Measurements from ENCODE around the gene ARFGEF2. TPM values are rescaled to one million over a fixed set of nuclear protein-coding genes. Genes with fewer than 3 reads are reported as not detected.
"Not testable (repeated sequence)": the region's sequence is repeated elsewhere in the genome, so short reads cannot be mapped to it uniquely, and the experiment has no call there.

ARFGEF2 gene
- total RNA-seq, 2 experiments from 2014 or later, result 18.2 to 18.6 TPM

GRCh38 chr20:48888517-48888916 is 33.0 kb upstream of the ARFGEF2 start:
- H3K4me1 Mint-ChIP-seq (ENCODE audit: low read depth); intact Hi-C loops (cut with micrococcal nuclease); DNase-seq; H3K4me3 Mint-ChIP-seq; H3K27me3 Mint-ChIP-seq (ENCODE audit: low read depth); H3K27ac Mint-ChIP-seq; H3K9me3 Mint-ChIP-seq; H3K36me3 Mint-ChIP-seq (ENCODE audit: low read depth): not testable (repeated sequence)
- CTCF ChIA-PET, result interaction anchor here (0.6 kb wide), 1 partner anchor 268 kb away, joined by 3 read pairs; no protein-coding TSS in a partner anchor

DNA sequence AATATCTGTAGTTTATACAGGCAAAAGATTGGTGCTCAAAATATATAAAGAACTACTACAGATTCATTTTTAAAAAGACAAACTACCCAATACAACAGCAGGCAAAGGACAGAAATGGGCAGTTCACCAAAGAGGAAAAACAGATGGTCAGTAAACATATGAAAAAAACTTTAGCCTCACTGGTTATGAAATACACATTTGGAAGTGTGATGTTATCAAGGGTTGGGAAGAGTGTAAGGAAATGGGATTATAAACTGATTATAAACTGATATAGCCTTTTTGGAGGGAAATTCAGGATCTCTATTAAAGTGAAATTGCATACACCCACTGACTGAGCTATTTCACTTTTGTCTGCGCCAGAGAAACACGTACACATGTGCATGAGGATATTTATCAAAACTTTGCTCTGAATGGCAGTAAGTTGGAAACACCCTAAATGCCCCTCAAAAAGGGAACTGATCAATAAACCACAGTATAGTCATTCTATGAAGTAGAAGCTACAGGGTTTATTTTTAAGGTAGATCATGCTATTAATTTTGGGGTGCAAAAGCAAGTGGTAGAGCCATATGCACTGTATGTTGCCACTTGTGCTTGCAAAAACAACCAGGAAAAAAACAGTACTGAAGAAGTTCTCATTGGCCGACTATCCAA is 32.2 kb upstream of the ARFGEF2 start:
- H3K4me3 Mint-ChIP-seq, result no peak overlapping the region
- intact Hi-C loops (cut with micrococcal nuclease), result no loop called here
- CTCF ChIA-PET, result interaction anchor here (0.6 kb wide), 1 partner anchor 268 kb away, joined by 3 read pairs; no protein-coding TSS in a partner anchor
- no peaks in the 10 kb centered on the region for H3K9me3 Mint-ChIP-seq
- DNase-seq, result no peak
- no peak overlapping the region for H3K27ac Mint-ChIP-seq
- H3K27me3 Mint-ChIP-seq (ENCODE audit: low read depth), result peaks cover 2% of the 10 kb centered on the region
- H3K36me3 Mint-ChIP-seq (ENCODE audit: low read depth), result no peaks in the 10 kb centered on the region
- no peaks in the 10 kb centered on the region for H3K4me1 Mint-ChIP-seq (ENCODE audit: low read depth)

- Mint-ChIP-seq H3K27ac (no peak overlapping the region), H3K9me3 (no peaks in the 10 kb centered on the region), H3K4me1 (ENCODE audit: low read depth) (no peaks in the 10 kb centered on the region), H3K36me3 (ENCODE audit: low read depth) (no peaks in the 10 kb centered on the region), H3K27me3 (ENCODE audit: low read depth) (peaks cover 2% of the 10 kb centered on the region), H3K4me3 (no peak overlapping the region)
- no peak for DNase-seq
- CTCF ChIA-PET, result no interaction called here
- intact Hi-C loops (cut with micrococcal nuclease), result no loop called here
Observed at GRCh38 chr20:48891235-48892048, 30.1 kb upstream of the ARFGEF2 start.

DNA sequence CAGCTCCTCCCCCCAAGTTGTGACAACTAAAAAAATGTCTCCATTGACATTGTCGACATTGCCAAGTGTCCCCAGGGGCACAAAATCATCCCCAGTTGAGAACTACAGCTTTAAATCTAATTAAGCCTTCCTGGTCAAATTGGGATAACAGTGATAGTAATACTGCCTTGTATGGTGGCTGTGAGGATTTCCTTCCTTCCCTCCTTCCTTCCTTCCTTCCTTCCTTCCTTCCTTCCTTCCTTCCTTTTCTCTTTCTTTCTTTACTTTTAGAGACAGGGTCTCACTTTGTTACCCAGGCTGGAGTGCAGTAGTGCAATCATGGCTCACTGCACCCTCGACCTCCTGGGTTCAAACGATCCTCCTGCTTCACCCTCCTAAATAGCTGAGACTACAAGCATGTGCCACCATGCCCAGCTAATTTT is 29.5 kb upstream of the ARFGEF2 start:
- Mint-ChIP-seq H3K4me3 (no peak overlapping the region), H3K4me1 (ENCODE audit: low read depth) (no peaks in the 10 kb centered on the region), H3K36me3 (ENCODE audit: low read depth) (no peaks in the 10 kb centered on the region), H3K9me3 (no peaks in the 10 kb centered on the region), H3K27me3 (ENCODE audit: low read depth) (peaks cover 2% of the 10 kb centered on the region), H3K27ac (no peak overlapping the region)
- intact Hi-C loops (cut with micrococcal nuclease), result no loop called here
- no peak for DNase-seq
- CTCF ChIA-PET, result no interaction called here

GRCh38 chr20:48892891-48893290 is 28.6 kb upstream of the ARFGEF2 start:
- Mint-ChIP-seq H3K9me3 (no peaks in the 10 kb centered on the region), H3K36me3 (ENCODE audit: low read depth) (no peaks in the 10 kb centered on the region), H3K27me3 (ENCODE audit: low read depth) (peaks cover 2% of the 10 kb centered on the region), H3K4me3 (no peak overlapping the region), H3K4me1 (ENCODE audit: low read depth) (no peaks in the 10 kb centered on the region), H3K27ac (no peak overlapping the region)
- intact Hi-C loops (cut with micrococcal nuclease), result no loop called here
- no peak for DNase-seq
- CTCF ChIA-PET, result interaction anchor here (2.1 kb wide), 1 partner anchor 11 kb away, joined by 5 read pairs; no protein-coding TSS in a partner anchor

- DNase-seq, result no peak
- H3K4me3 Mint-ChIP-seq, result no peak overlapping the region
- CTCF ChIA-PET, result interaction anchor here (2.1 kb wide), 1 partner anchor 10 kb away, joined by 5 read pairs; no protein-coding TSS in a partner anchor
- H3K4me1 Mint-ChIP-seq (ENCODE audit: low read depth), result no peaks in the 10 kb centered on the region
- H3K9me3 Mint-ChIP-seq, result no peaks in the 10 kb centered on the region
- no peaks in the 10 kb centered on the region for H3K36me3 Mint-ChIP-seq (ENCODE audit: low read depth)
- H3K27me3 Mint-ChIP-seq (ENCODE audit: low read depth), result peaks cover 2% of the 10 kb centered on the region
- intact Hi-C loops (cut with micrococcal nuclease), result no loop called here
- H3K27ac Mint-ChIP-seq, result no peak overlapping the region
Observed at GRCh38 chr20:48893374-48893773, 28.1 kb upstream of the ARFGEF2 start.

- H3K27me3 Mint-ChIP-seq (ENCODE audit: low read depth), result peaks cover 2% of the 10 kb centered on the region
- H3K4me1 Mint-ChIP-seq (ENCODE audit: low read depth), result no peaks in the 10 kb centered on the region
- intact Hi-C loops (cut with micrococcal nuclease), result no loop called here
- H3K9me3 Mint-ChIP-seq, result no peaks in the 10 kb centered on the region
- CTCF ChIA-PET, result interaction anchor here (1.9 kb wide), 1 partner anchor 240 kb away, joined by 5 read pairs; no protein-coding TSS in a partner anchor
- no peaks in the 10 kb centered on the region for H3K36me3 Mint-ChIP-seq (ENCODE audit: low read depth)
- no peak overlapping the region for H3K27ac Mint-ChIP-seq
- H3K4me3 Mint-ChIP-seq, result no peak overlapping the region
- DNase-seq, result no peak
Observed at GRCh38 chr20:48897305-48898010, 24.1 kb upstream of the ARFGEF2 start.

GRCh38 chr20:48898210-48898609 is 23.3 kb upstream of the ARFGEF2 start:
- no peaks in the 10 kb centered on the region for H3K9me3 Mint-ChIP-seq

DNA sequence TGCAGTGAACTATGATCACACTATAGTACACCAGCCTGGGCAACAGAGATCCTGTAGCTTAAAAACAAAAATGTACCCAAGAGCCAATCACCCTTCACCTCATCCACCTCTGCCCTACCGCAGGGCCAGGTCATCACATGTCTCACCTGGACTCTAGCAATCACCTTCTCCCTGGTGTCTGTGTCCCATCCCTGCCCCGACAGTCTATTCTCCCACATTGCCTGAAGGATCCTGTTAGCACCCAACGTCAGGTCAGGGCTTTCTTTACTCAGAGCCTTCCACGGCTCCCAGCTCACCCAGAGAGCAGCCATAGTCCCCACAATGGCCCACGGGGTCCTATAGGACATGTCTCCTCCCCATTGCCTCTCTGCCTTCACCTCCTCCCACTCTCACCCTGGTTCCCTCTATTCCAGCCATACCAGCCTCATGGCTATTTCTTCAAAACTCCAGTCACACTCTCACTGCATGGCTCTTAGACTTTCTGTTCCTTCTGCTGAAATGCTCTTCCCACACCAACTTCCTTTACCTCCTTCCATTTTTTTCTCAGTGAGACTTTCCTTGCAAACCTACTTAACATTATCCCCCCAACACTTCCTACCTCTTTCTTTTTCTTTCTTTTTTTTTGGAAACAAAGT is 22.5 kb upstream of the ARFGEF2 start:
- no peak for DNase-seq
- Mint-ChIP-seq H3K4me1 (ENCODE audit: low read depth) (no peaks in the 10 kb centered on the region), H3K4me3 (no peak overlapping the region), H3K27me3 (ENCODE audit: low read depth) (no peaks in the 10 kb centered on the region), H3K9me3 (no peaks in the 10 kb centered on the region), H3K27ac (no peak overlapping the region), H3K36me3 (ENCODE audit: low read depth) (no peaks in the 10 kb centered on the region)
- CTCF ChIA-PET, result interaction anchor here (3.3 kb wide), 1 partner anchor 241 kb away, joined by 23 read pairs; no protein-coding TSS in a partner anchor
- intact Hi-C loops (cut with micrococcal nuclease), result no loop called here

More at GRCh38 chr20:48898210-48898609, 23.3 kb upstream of the ARFGEF2 start:
- CTCF ChIA-PET, result interaction anchor here (1.9 kb wide), 1 partner anchor 241 kb away, joined by 5 read pairs; no protein-coding TSS in a partner anchor
- intact Hi-C loops (cut with micrococcal nuclease), result no loop called here
- Mint-ChIP-seq H3K4me3 (no peak overlapping the region), H3K4me1 (ENCODE audit: low read depth) (no peaks in the 10 kb centered on the region), H3K27me3 (ENCODE audit: low read depth) (no peaks in the 10 kb centered on the region), H3K27ac (no peak overlapping the region), H3K36me3 (ENCODE audit: low read depth) (no peaks in the 10 kb centered on the region)
- no peak for DNase-seq

DNA sequence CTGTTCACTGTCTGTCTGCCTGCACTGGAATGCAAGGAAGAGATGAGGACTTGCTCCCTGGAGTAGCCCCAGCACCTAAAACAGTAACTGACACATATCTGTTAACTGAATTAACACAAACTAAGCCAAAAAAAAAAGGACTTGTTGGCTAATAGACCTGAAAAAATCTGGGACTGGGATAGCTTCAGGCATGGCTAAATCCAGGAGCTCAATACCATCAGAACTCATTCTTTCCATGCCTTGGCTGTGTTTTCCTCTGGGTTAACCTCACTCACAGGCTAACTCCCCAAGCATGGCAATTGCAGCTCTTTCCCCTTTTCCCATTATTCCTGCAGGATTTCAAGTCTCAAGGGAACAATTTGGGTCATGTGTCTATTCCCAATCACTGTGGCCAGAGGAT is 21.6 kb upstream of the ARFGEF2 start:
- CTCF ChIA-PET, result interaction anchor here (0.9 to 3.3 kb wide), 2 partner anchors 9 to 242 kb away, joined by 3 to 23 read pairs; no protein-coding TSS in a partner anchor
- Mint-ChIP-seq H3K27ac (no peak overlapping the region), H3K4me3 (no peak overlapping the region), H3K4me1 (ENCODE audit: low read depth) (peaks cover 5% of the 10 kb centered on the region), H3K27me3 (ENCODE audit: low read depth) (no peaks in the 10 kb centered on the region), H3K36me3 (ENCODE audit: low read depth) (no peaks in the 10 kb centered on the region), H3K9me3 (no peaks in the 10 kb centered on the region)
- intact Hi-C loops (cut with micrococcal nuclease), result no loop called here
- no peak for DNase-seq

DNA sequence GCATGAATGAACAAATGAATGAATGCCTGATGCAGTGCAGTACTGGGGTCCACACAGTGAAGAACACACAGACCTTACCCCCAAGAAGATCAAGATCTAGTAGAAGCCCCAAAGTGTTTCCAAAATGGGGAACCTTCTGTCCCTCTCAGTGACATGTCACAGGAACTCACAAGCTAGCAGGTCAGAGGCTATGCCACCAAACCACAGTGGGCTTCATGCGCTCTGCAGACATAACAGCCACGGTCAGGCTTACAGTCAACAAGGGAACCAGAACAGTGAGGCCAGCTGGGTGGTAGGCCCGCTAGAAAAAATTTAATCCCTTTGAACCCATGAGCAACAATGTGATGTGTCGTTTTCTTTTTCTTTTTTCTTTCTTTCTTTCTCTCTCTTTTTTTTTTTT is 20.2 kb upstream of the ARFGEF2 start:
- Mint-ChIP-seq H3K27ac (no peak overlapping the region), H3K27me3 (ENCODE audit: low read depth) (no peaks in the 10 kb centered on the region), H3K4me1 (ENCODE audit: low read depth) (peaks cover 5% of the 10 kb centered on the region), H3K36me3 (ENCODE audit: low read depth) (no peaks in the 10 kb centered on the region), H3K9me3 (no peaks in the 10 kb centered on the region), H3K4me3 (no peak overlapping the region)
- CTCF ChIA-PET, result interaction anchor here (3.3 kb wide), 1 partner anchor 244 kb away, joined by 23 read pairs; no protein-coding TSS in a partner anchor
- intact Hi-C loops (cut with micrococcal nuclease), result no loop called here
- DNase-seq, result no peak

DNA sequence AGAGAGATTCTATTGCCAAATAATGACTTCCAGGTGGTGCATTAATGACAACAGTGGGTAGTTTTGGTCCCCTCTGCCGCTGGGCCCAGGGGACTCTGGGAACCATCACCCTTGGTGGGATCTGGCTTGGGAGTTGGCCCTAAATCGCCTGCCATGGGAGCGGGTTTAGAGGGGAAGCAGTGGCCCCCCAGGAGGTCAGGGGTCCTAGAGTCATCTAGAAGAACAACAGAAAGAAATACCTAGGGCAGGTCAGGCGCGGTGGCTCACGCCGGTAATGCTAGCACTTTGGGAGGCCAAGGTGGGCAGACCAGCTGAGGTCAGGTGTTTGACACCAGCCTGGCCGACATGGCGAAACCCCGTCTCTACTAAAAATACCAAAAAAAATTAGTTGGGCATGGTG is 17.8 kb upstream of the ARFGEF2 start:
- Mint-ChIP-seq H3K27ac (no peak overlapping the region), H3K4me1 (ENCODE audit: low read depth) (peaks cover 5% of the 10 kb centered on the region), H3K36me3 (ENCODE audit: low read depth) (peaks cover under 1% of the 10 kb centered on the region), H3K9me3 (peaks cover under 1% of the 10 kb centered on the region), H3K4me3 (no peak overlapping the region), H3K27me3 (ENCODE audit: low read depth) (no peaks in the 10 kb centered on the region)
- no peak for DNase-seq
- CTCF ChIA-PET, result interaction anchor here (0.7 to 7.4 kb wide), 6 partner anchors 10 to 608 kb away, joined by 3 to 108 read pairs (median 5); no protein-coding TSS in a partner anchor
- intact Hi-C loops (cut with micrococcal nuclease), result no loop called here

Data from activated naive CD4-positive, alpha-beta T cell treated with anti-CD3 and anti-CD28 coated beads for 36 hours (primary cell).